IPS-18a (cell line): ENCODE results near the gene CCDC85A.
"Not testable (repeated sequence)": the region's sequence is repeated elsewhere in the genome, so short reads cannot be mapped to it uniquely, and the experiment has no call there.

ENCODE experiments used
- H3K27ac ChIP-seq: one replicate; pipeline ENCODE4 v1.5.1; 2013; ENCODE audit warnings: low read length
- H3K27me3 ChIP-seq: one replicate; pipeline ENCODE4 v1.6.1; 2013; ENCODE audit warnings: mild to moderate bottlenecking, low read length; ENCODE audit not compliant: control insufficient read depth, insufficient read depth
- H3K36me3 ChIP-seq: one replicate; pipeline ENCODE4 v1.6.1; 2013; ENCODE audit warnings: low read depth, low read length; ENCODE audit not compliant: control insufficient read depth
- H3K4me1 ChIP-seq: one replicate; pipeline ENCODE4 v1.6.1; 2013; ENCODE audit warnings: low read depth, low read length; ENCODE audit not compliant: control insufficient read depth
- H3K4me3 ChIP-seq: one replicate; pipeline ENCODE4 v1.5.1; 2013; ENCODE audit warnings: low read length
- H3K9ac ChIP-seq: one replicate; pipeline ENCODE4 v1.6.1; 2013; ENCODE audit warnings: mild to moderate bottlenecking, low read length, moderate library complexity
- H3K9me3 ChIP-seq: one replicate; pipeline ENCODE4 v1.6.1; 2013; ENCODE audit warnings: low read depth, low read length; ENCODE audit not compliant: control insufficient read depth

CCDC85A gene

DNA sequence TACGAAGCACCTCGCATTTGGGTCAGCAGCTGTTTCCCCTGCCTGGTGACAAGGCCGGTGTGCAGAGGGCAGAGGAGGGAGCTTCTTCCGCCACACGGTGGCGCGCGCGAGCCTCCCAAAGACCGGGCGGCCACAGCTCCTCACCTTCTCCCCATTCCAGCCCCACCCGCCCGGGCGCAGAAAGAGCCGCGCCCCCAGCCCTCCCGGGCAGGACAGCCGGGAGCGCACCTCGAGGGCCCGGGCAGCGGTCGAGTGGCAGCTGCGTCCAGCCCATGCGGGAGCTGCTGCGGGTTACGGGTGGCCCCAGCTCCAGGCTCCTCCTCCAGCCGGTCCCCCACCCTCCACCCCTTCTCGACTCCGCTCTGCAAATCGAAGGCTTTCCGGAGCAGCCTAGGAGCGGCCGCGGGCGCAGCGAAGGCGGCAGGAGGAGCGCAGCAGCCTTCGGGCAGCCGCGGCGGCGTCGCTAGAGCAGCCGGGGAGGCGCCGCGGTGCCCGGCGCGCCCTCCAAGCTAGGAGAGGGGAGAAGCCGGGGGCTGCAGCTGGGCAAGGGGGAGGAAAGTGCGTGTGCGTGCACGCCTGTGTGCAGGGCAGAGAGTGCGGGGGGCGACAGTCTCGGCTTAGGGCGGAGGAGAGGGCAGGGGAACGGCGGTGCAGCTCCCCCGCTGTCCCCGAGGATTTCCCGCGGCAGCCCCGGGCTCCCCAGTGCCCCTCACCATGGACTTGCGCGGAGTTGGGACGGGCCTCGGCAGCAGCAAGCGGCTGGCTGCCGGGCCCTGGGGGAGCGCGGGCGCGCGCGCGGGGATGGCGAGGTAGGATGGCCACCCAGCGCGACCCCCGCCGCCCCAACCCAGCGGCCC, at the start of gene CCDC85A:
Gene CCDC85A, plus strand, starts transcription at position 348 of the 857 bp plus-strand sequence. CDS start 635 bp downstream, outside the sequence.
- no peaks in the 10 kb centered on the region for H3K36me3 ChIP-seq
- no peaks in the 10 kb centered on the region for H3K9me3 ChIP-seq
- H3K9ac ChIP-seq = no peak within 1 kb of the TSS
- H3K4me3 ChIP-seq = peak within 1 kb of the TSS; percentile 62
- peaks cover 100% of the 10 kb centered on the region for H3K27me3 ChIP-seq
- no peak within 1 kb of the TSS for H3K27ac ChIP-seq
- H3K4me1 ChIP-seq = peaks cover 18% of the 10 kb centered on the region

DNA sequence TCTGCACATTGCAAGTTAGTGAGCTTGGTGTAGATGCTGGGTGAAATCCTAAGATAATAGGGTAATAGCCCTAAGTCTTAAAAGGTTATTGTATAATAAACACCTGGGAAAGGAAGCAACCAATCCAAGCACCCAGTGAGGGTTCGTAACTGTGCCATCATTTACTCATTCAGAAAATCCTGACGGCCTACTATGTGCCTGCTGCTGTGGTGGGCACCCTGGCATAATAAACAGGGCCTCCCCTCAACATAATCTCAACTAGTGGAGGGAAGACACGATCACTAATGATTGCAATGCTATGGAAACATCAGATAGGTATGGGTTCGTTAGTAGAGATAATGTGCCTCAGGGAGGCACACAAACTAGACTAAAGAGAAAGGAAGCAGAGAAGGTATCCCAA, 48.9 kb upstream of the CCDC85A start:
- H3K4me1 ChIP-seq = no peaks in the 10 kb centered on the region
- H3K27ac ChIP-seq = no peak overlapping the region
- no peaks in the 10 kb centered on the region for H3K9me3 ChIP-seq
- no peaks in the 10 kb centered on the region for H3K36me3 ChIP-seq
- no peak overlapping the region for H3K9ac ChIP-seq
- no peak overlapping the region for H3K4me3 ChIP-seq
- H3K27me3 ChIP-seq = no peaks in the 10 kb centered on the region

DNA sequence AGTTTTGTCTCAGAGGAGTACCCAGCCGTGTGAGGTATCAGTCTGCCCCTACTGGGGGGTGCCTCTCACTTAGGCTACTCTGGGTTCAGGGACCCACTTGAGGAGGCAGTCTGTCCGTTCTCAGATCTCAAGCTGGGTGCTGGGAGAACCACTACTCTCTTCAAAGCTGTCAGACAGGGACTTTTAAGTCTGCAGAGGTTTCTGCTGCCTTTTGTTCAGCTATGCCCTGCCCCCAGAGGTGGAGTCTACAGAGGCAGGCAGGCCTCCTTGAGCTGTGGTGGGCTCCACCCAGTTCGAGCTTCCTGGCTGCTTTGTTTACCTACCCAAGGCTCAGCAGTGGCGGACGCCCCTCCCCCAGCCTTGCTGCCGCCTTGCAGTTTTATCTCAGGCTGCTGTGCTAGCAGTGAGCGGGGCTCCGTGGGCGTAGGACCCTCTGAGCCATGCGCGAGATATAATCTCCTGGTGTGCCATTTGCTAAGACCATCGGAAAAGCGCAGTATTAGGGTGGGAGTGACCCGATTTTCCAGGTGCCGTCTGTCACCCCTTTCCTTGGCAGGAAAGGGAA, 41.2 kb upstream of the CCDC85A start:
- not testable (repeated sequence) for H3K4me3 ChIP-seq, H3K9me3 ChIP-seq

DNA sequence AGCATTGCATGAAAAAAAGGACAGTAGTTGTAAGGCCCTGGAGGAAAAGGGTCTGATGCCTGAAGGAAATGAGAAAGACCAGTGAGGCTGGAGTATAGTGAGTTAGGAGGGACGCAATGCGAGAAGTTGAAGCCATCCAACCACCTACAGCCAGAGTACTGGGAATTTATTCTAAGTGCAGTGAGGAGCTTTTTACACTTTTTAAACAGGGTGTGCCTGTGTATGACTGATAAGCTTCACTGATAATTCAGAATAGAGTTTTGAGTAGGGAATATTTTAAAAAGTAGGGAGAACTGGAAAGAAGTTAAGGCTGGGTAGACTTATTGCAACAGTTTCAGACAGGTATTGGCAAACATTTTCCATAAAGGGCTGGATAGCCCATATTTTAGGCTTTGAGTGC, 35.9 kb upstream of the CCDC85A start:
- peaks cover 2% of the 10 kb centered on the region for H3K9me3 ChIP-seq
- peaks cover 8% of the 10 kb centered on the region for H3K36me3 ChIP-seq
- no peak overlapping the region for H3K4me3 ChIP-seq
- H3K27ac ChIP-seq = no peak overlapping the region
- no peaks in the 10 kb centered on the region for H3K4me1 ChIP-seq
- no peak overlapping the region for H3K9ac ChIP-seq
- no peaks in the 10 kb centered on the region for H3K27me3 ChIP-seq

More for the DNA sequence above, 41.2 kb upstream of the CCDC85A start:
- H3K9ac ChIP-seq, H3K4me1 ChIP-seq, H3K27ac ChIP-seq, H3K36me3 ChIP-seq, H3K27me3 ChIP-seq: not testable (repeated sequence)

DNA sequence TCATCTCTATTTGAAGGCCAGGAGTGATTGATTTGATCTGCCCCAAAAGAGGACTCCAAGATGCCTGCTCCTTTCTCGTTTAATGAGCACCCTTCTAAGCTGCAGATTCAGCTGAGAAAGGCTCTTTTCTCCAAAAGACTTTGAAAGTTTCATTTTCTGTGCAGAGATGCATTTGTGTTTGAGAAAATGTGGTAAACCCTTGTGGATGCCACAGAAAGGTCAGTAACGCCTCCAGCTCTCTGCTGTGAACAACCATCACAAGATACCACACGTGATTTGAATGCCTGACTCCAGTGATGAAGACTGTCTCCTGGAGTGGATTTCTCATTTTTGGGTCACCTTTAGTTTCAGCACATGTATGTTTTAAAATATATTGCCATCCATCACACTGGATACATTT, 35.0 kb upstream of the CCDC85A start:
- H3K27me3 ChIP-seq = no peaks in the 10 kb centered on the region
- no peaks in the 10 kb centered on the region for H3K9me3 ChIP-seq
- H3K4me1 ChIP-seq = no peaks in the 10 kb centered on the region
- H3K27ac ChIP-seq = no peak overlapping the region
- H3K9ac ChIP-seq = no peak overlapping the region
- H3K4me3 ChIP-seq = no peak overlapping the region
- peaks cover 8% of the 10 kb centered on the region for H3K36me3 ChIP-seq

DNA sequence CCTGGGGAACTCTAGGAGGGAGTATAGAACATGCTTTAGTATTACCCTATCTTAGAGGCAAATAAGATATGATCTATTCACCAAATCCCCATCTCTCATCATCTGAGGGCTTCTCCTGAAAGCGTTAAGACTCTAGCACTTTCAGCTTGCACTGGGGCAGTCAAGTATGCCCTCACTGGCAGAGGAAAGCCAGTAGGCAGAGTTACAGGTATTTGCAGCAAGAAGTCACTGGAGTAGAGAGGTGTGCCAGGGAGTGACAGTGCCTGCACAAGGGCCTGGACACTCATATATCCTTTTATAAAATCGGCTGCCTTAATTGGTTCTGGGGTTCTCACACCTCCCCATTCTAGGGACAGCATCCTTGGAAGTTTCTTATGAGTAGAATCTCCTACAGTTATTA, 31.9 kb upstream of the CCDC85A start:
- Histone ChIP-seq H3K9ac (no peak overlapping the region), H3K36me3 (peaks cover 8% of the 10 kb centered on the region), H3K27ac (no peak overlapping the region), H3K4me1 (no peaks in the 10 kb centered on the region), H3K27me3 (no peaks in the 10 kb centered on the region), H3K9me3 (no peaks in the 10 kb centered on the region), H3K4me3 (no peak overlapping the region)

DNA sequence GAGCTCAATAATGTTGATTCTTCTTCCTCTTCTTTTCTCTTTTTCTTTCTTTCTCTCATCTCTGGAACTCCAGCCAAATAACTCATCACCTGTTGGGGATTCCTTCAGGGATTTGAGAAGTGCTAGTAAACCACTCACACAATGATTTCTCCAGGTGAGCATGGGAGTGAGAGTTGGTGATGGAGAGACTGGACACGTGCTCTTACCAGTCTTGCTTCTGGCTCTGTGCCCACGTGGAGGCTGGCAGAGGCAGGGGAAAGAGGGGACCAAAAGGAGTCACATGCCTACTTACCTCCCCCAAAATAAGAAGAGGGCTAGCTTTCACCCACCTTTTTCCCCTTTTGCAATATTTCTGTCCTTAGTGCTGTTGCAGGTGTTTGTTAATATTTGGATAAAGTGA, 28.6 kb upstream of the CCDC85A start:
- Histone ChIP-seq H3K36me3 (no peaks in the 10 kb centered on the region), H3K9ac (no peak overlapping the region), H3K9me3 (no peaks in the 10 kb centered on the region), H3K4me3 (no peak overlapping the region), H3K27me3 (no peaks in the 10 kb centered on the region), H3K4me1 (no peaks in the 10 kb centered on the region), H3K27ac (no peak overlapping the region)

DNA sequence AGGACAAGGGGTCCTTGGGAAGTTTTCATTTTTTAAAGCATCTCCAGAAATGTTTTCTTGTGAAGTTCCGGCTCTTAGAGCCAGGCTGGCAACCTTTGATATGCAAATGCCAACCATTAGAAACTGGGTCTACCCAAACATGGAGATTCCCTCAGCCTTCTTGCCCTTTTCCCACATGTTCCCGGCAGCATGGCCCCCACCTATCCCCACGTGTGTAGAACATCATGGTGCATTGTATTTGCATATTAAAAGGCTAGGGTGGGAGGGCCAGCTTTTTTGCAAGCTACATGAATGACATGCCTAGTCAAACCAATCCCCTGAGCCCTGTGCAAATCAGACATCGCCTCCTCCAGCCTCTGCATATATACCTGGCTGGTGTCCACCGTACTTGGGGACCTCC, 23.9 kb upstream of the CCDC85A start:
- H3K4me3 ChIP-seq, H3K36me3 ChIP-seq, H3K9ac ChIP-seq, H3K27ac ChIP-seq, H3K4me1 ChIP-seq, H3K27me3 ChIP-seq, H3K9me3 ChIP-seq: not testable (repeated sequence)

DNA sequence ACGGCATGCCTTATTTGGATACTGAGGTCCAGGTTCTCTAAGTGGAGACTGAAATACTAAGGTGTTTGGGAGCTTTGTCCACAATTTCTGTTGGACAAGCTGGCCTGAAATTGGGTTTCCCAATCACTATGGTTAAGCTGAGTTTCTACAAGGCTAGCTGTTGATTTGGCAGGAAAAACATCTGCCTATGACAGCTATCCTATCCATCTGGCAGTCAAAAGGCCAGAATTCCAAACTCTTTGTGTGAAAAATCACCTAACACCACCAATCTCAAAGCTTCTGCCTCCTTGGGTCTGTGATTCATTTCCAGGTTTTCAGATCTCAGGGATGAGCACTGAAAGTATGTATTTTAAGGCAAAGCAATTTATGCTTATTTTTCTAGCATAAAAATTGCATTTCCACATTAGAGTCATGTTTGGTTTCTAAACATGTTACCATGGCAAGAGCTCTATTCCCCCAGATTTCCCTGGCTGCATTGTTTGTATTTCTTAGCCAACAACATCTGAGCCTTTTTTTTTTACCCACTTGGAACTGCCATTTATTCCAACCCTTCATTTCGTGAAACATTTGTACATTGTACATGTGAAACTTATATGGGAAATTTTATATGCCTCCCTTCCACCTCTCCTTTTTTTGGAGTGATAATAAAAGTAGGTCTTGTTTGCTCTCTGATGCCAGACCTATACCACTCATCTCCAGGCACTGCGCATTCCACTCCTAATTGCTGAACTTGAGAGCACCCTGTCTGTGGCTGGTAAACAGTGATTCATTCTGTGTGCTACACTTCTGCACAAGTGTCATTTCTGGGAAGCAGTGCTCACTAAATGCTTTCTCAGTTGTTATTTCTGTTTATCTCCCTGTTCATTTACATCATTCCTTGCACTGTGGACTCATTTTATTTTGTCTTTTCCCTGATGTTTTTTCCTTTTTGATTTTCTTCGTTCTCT, 15.9 kb upstream of the CCDC85A start:
- H3K27me3 ChIP-seq = no peaks in the 10 kb centered on the region
- no peaks in the 10 kb centered on the region for H3K9me3 ChIP-seq
- no peaks in the 10 kb centered on the region for H3K36me3 ChIP-seq
- no peak overlapping the region for H3K4me3 ChIP-seq
- no peak overlapping the region for H3K9ac ChIP-seq
- H3K4me1 ChIP-seq = no peaks in the 10 kb centered on the region
- H3K27ac ChIP-seq = no peak overlapping the region

DNA sequence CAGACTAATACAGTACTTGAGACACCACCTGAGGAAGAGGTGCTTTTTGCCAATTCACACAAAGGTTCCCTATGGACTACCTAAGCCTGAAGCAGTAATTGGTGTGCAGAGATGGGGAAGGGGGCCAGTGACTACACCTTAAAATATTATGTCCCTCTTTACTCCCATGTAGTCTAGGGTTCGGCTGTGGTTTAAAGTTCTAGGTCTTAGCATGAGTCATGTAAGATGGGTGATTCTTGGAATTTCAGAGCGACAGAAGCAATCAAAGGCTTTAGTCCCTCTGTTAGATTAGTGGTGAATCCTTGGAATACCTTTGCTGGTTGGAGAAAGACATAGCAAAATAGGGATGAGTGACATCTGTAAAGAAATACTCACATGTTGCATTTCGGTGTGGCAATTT, 14.3 kb upstream of the CCDC85A start:
- H3K9me3 ChIP-seq = no peaks in the 10 kb centered on the region
- H3K27me3 ChIP-seq = no peaks in the 10 kb centered on the region
- no peak overlapping the region for H3K9ac ChIP-seq
- no peaks in the 10 kb centered on the region for H3K4me1 ChIP-seq
- H3K36me3 ChIP-seq = no peaks in the 10 kb centered on the region
- H3K4me3 ChIP-seq = no peak overlapping the region
- no peak overlapping the region for H3K27ac ChIP-seq

DNA sequence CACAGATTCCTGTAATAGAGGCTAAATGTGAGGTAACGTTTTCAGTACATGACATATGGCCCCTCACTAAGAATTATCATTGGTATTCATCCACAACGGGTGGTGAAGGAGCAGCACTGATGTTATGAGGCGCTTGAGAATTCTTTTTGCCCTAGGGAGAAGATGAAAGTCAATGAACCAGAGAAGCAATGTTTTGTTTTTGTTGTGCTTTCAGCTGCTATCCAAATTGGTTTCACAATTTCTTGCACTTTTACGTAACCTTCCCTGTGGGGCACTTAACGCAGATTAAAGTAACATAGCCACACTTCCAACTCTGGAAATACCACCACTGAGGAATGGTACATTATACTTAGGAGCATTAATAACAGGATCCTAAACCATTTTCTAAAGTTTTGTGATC, 13.3 kb upstream of the CCDC85A start:
- no peak overlapping the region for H3K4me3 ChIP-seq
- H3K9me3 ChIP-seq = no peaks in the 10 kb centered on the region
- H3K4me1 ChIP-seq = no peaks in the 10 kb centered on the region
- H3K27me3 ChIP-seq = peaks cover 5% of the 10 kb centered on the region
- H3K36me3 ChIP-seq = no peaks in the 10 kb centered on the region
- no peak overlapping the region for H3K27ac ChIP-seq
- no peak overlapping the region for H3K9ac ChIP-seq
